Neural cell (in vitro differentiated cells): Measurements from ENCODE around the gene SDC1. TPM values are rescaled to one million over a fixed set of nuclear protein-coding genes. Genes with fewer than 3 reads are reported as not detected.

Experiments used
- H2AFZ ChIP-seq: fragments of 200-600, 300-800 bp; sonication (generic), shearing (Covaris generic); 2 replicates; pipeline ENCODE4 v1.6.0; 2014; ENCODE audit warnings: low read depth, mild to moderate bottlenecking, antibody characterized with exemption, low read length, moderate library complexity
- H3F3A ChIP-seq: fragments of 200-600 bp; shearing (Covaris generic); 2 replicates; pipeline ENCODE4 v1.6.1; 2016; ENCODE audit warnings: mild to moderate bottlenecking, moderate library complexity, mixed read lengths, antibody characterized with exemption, low read length; ENCODE audit not compliant: insufficient read depth, poor library complexity, severe bottlenecking
- H3K27ac ChIP-seq: fragments of 200-600, 300-800 bp; sonication (generic), shearing (Covaris generic); 2 replicates; pipeline ENCODE4 v1.5.1; 2014; ENCODE audit warnings: mild to moderate bottlenecking, low read length, moderate library complexity
- H3K27me3 ChIP-seq: fragments of 300-800, 200-600 bp; sonication (generic), shearing (Covaris generic); 2 replicates; pipeline ENCODE4 v1.6.0; 2014; ENCODE audit warnings: mild to moderate bottlenecking, low read depth, low read length, moderate library complexity; ENCODE audit not compliant: insufficient read depth
- H3K36me3 ChIP-seq: fragments of 300-800, 200-600 bp; sonication (generic), shearing (Covaris generic); 2 replicates; pipeline ENCODE4 v1.5.1; 2014; ENCODE audit warnings: mild to moderate bottlenecking, antibody characterized with exemption, low read length, moderate library complexity; ENCODE audit not compliant: insufficient read depth
- H3K4me2 ChIP-seq: fragments of 300-800, 200-600 bp; sonication (generic), shearing (Covaris generic); 2 replicates; pipeline ENCODE4 v1.6.0; 2014; ENCODE audit warnings: mild to moderate bottlenecking, low read length
- H3K4me3 ChIP-seq: fragments of 300-800, 200-600 bp; sonication (generic), shearing (Covaris generic); 2 replicates; pipeline ENCODE4 v1.5.1; 2014; ENCODE audit warnings: mild to moderate bottlenecking, low read length, moderate library complexity
- H3K79me2 ChIP-seq: fragments of 200-600 bp; shearing (Covaris generic); replicated peaks from 2 replicates; pipeline ENCODE4 v1.6.0; 2014; ENCODE audit warnings: mild to moderate bottlenecking, low read length, moderate library complexity; ENCODE audit not compliant: insufficient read depth
- H3K9ac ChIP-seq: fragments of 300-800, 200-600 bp; sonication (generic), shearing (Covaris generic); 2 replicates; pipeline ENCODE4 v1.6.1; 2016; ENCODE audit warnings: mild to moderate bottlenecking, low read length, mixed read lengths
- H3K9me2 ChIP-seq: fragments of 200-600 bp; shearing (Covaris generic); 2 replicates; pipeline ENCODE4 v1.6.1; 2016; ENCODE audit warnings: mild to moderate bottlenecking, low read length, mixed read lengths; ENCODE audit not compliant: insufficient read depth
- H3K9me3 ChIP-seq: fragments of 200-600, 300-800 bp; sonication (generic), shearing (Covaris generic); 2 replicates; pipeline ENCODE4 v1.6.1; 2016; ENCODE audit warnings: mild to moderate bottlenecking, mixed run types, low read length, moderate library complexity, mixed read lengths
- H4K20me1 ChIP-seq: fragments of 200-600 bp; shearing (Covaris generic); 2 replicates; pipeline ENCODE4 v1.6.1; 2016; ENCODE audit warnings: mild to moderate bottlenecking, mixed run types; ENCODE audit not compliant: insufficient read depth
- EP300 ChIP-seq: fragments of 450-650 bp; conservative IDR thresholded peaks from 2 replicates; pipeline ENCODE4 v1.6.1; 2014; ENCODE audit warnings: antibody characterized with exemption, mild to moderate bottlenecking, moderate library complexity; ENCODE audit not compliant: poor library complexity, severe bottlenecking
- EZH2 ChIP-seq: fragments of 200-600, 300-800 bp; shearing (Covaris generic), sonication (generic); IDR thresholded peaks from 2 replicates; pipeline ENCODE4 v1.6.1; 2014; ENCODE audit warnings: antibody characterized with exemption, low read length, borderline replicate concordance, mild to moderate bottlenecking; ENCODE audit not compliant: insufficient read depth, poor library complexity, severe bottlenecking
- MXI1 ChIP-seq: fragments of 450-650 bp; conservative IDR thresholded peaks from 2 replicates; pipeline ENCODE4 v1.6.1; 2014; ENCODE audit warnings: antibody characterized with exemption, mild to moderate bottlenecking; ENCODE audit not compliant: poor library complexity, severe bottlenecking
- RAD21 ChIP-seq: fragments of 450-650 bp; conservative IDR thresholded peaks from 2 replicates; pipeline ENCODE4 v1.6.1; 2014; ENCODE audit warnings: antibody characterized with exemption, mild to moderate bottlenecking, moderate library complexity
- SMC3 ChIP-seq: fragments of 450-650 bp; conservative IDR thresholded peaks from 2 replicates; pipeline ENCODE4 v1.6.1; 2014; ENCODE audit warnings: antibody characterized with exemption, mild to moderate bottlenecking, moderate library complexity; ENCODE audit not compliant: poor library complexity
- polyA plus RNA-seq: library from polyadenylated mRNA; depleted of rRNA; stranded (reverse); fragments of >200 nt; gene quantifications from 2 replicates; pipeline ENCODE4 v1.2.3, GENCODE V29; 2014
- TF ChIP-seq, protein P1 (sequence below): fragments of 450-650 bp; IDR thresholded peaks from 2 replicates; pipeline ENCODE4 v1.5.1; 2014; ENCODE audit warnings: antibody characterized with exemption, mild to moderate bottlenecking, moderate library complexity; ENCODE audit not compliant: poor library complexity, severe bottlenecking
- TF ChIP-seq, protein P2 (sequence below): IDR thresholded peaks from 2 replicates; pipeline ENCODE4 v1.6.1; 2012; ENCODE audit warnings: borderline replicate concordance

Gene SDC1
- polyA plus RNA-seq, 1 donor from 2014 or later: 14.9 TPM

- Histone ChIP-seq H3K79me2 (no peaks in the 10 kb centered on the region), H3F3A (no peaks in the 10 kb centered on the region), H3K9me3 (no peaks in the 10 kb centered on the region), H2AFZ (no peak overlapping the region), H3K4me2 (no peak overlapping the region), H4K20me1 (no peaks in the 10 kb centered on the region), H3K27ac (no peak overlapping the region), H3K36me3 (no peaks in the 10 kb centered on the region), H3K9me2 (no peaks in the 10 kb centered on the region), H3K27me3 (no peaks in the 10 kb centered on the region), H3K9ac (no peak overlapping the region), H3K4me3 (no peak overlapping the region)
- no peak for TF ChIP-seq EP300
Measured at GRCh38 chr2:20192781-20193180, 32.1 kb downstream of the SDC1 start.

DNA sequence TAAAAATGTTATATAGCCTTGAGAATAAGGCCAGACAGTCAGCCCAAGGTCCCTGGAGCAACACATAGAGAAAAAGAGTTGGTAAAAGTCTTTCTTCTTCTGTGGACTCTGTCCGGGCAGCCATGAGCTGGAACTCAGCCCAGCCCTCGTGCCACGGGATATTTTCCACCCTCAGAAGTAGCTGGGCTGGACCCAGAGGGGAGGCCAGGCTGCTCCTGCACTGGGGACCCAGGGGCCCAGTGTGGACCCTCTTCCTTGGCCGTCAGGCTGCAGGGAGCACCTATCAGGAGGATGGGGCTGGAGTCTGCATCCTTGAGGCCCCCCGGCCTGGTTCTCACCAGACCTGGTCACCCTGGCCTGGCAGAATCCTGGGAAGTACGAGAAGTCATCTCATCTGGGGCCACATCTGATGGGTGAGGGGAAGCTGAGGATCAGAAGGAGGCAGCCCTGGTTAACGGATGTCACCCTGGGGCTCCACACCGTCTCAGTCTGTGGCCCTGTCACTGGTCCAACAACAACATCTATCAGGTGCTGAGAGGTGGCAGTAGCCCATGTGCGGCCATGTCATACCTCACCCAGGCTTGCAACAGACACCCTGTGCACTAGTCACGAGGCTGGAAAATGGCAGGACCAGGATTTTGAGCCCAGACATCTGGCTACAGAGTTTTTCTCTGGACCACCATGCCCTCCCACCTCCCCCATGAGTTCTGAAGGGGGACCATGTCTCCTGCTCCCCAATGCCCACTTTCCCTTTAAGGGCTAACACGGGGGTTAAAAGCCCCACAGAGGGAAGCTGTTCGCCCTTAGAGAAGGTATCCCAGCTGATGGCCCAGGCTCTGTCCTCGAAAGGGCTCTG is 33.0 kb downstream of the SDC1 start:
- no peaks in the 10 kb centered on the region for H3K36me3 ChIP-seq
- no peak overlapping the region for H3K4me3 ChIP-seq
- no peaks in the 10 kb centered on the region for H3K79me2 ChIP-seq
- no peaks in the 10 kb centered on the region for H3F3A ChIP-seq
- H3K27me3 ChIP-seq: no peaks in the 10 kb centered on the region
- no peak overlapping the region for H3K27ac ChIP-seq
- TF ChIP-seq EP300: no peak
- no peak for TF ChIP-seq MXI1
- H3K4me2 ChIP-seq: no peak overlapping the region
- H4K20me1 ChIP-seq: no peaks in the 10 kb centered on the region
- H3K9ac ChIP-seq: no peak overlapping the region
- H2AFZ ChIP-seq: no peak overlapping the region
- H3K9me2 ChIP-seq: no peaks in the 10 kb centered on the region
- no peaks in the 10 kb centered on the region for H3K9me3 ChIP-seq

DNA sequence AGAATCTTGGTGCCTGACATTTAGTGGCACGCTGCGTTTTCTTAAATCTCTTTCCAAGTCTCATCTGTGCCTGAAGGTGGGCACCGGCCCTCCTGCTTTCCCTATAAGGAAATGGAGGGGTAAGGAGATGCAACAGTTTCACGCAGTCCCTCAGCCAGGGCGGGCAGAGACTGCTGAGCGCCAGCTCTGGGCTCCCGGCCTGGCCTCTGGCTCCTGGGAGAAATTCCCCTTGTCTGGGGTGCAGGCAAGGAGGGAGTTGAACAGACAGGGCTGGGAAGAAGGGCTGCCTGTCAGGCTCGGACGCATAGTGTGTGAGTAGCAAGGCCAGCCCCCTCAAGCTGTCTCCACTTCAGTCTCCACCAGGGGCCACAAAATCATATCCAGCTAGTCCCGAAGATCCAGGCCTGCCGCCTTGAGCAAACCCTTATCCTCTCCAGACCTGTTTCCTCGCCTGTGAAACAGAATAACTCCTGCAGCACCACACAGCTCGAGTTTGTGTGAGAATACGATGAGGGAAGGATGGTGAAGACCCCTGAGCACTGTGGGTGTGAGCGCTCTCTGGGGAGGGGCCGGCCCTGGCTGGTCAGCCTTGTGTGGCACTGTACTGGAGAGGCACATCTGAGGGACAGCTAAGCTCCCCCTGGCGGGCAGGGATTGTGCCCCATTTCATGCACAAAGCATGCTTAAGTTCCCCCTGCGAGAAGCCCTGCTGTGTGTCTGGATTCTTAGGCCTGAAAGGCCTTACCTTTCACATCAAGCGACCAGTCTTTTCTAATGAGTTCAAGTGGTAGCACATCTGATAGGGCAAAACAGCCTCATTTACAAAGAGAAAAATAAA is 33.8 kb downstream of the SDC1 start:
- Histone ChIP-seq H3K36me3 (no peaks in the 10 kb centered on the region), H4K20me1 (no peaks in the 10 kb centered on the region), H3K27ac (no peak overlapping the region), H3K4me3 (no peak overlapping the region), H3K27me3 (no peaks in the 10 kb centered on the region), H3K4me2 (no peak overlapping the region), H2AFZ (no peak overlapping the region), H3K9me3 (no peaks in the 10 kb centered on the region), H3K79me2 (no peaks in the 10 kb centered on the region), H3F3A (no peaks in the 10 kb centered on the region), H3K9me2 (no peaks in the 10 kb centered on the region), H3K9ac (no peak overlapping the region)
- TF ChIP-seq EZH2 (no peak), MXI1 (no peak), EP300 (no peak), SMC3 (no peak), RAD21 (no peak)
- TF ChIP-seq, protein P1, sequence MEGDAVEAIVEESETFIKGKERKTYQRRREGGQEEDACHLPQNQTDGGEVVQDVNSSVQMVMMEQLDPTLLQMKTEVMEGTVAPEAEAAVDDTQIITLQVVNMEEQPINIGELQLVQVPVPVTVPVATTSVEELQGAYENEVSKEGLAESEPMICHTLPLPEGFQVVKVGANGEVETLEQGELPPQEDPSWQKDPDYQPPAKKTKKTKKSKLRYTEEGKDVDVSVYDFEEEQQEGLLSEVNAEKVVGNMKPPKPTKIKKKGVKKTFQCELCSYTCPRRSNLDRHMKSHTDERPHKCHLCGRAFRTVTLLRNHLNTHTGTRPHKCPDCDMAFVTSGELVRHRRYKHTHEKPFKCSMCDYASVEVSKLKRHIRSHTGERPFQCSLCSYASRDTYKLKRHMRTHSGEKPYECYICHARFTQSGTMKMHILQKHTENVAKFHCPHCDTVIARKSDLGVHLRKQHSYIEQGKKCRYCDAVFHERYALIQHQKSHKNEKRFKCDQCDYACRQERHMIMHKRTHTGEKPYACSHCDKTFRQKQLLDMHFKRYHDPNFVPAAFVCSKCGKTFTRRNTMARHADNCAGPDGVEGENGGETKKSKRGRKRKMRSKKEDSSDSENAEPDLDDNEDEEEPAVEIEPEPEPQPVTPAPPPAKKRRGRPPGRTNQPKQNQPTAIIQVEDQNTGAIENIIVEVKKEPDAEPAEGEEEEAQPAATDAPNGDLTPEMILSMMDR: no peak
- TF ChIP-seq, protein P2, sequence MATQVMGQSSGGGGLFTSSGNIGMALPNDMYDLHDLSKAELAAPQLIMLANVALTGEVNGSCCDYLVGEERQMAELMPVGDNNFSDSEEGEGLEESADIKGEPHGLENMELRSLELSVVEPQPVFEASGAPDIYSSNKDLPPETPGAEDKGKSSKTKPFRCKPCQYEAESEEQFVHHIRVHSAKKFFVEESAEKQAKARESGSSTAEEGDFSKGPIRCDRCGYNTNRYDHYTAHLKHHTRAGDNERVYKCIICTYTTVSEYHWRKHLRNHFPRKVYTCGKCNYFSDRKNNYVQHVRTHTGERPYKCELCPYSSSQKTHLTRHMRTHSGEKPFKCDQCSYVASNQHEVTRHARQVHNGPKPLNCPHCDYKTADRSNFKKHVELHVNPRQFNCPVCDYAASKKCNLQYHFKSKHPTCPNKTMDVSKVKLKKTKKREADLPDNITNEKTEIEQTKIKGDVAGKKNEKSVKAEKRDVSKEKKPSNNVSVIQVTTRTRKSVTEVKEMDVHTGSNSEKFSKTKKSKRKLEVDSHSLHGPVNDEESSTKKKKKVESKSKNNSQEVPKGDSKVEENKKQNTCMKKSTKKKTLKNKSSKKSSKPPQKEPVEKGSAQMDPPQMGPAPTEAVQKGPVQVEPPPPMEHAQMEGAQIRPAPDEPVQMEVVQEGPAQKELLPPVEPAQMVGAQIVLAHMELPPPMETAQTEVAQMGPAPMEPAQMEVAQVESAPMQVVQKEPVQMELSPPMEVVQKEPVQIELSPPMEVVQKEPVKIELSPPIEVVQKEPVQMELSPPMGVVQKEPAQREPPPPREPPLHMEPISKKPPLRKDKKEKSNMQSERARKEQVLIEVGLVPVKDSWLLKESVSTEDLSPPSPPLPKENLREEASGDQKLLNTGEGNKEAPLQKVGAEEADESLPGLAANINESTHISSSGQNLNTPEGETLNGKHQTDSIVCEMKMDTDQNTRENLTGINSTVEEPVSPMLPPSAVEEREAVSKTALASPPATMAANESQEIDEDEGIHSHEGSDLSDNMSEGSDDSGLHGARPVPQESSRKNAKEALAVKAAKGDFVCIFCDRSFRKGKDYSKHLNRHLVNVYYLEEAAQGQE: no peak
